ENCODE data around the gene FAM229B. TPM values are rescaled to one million over a fixed set of nuclear protein-coding genes. Genes with fewer than 3 reads are reported as not detected.

Gene FAM229B
- total and polyA plus RNA-seq, 9 of the 15 experiments (the other 6 are each of a cell fraction or from before 2014, with no cell fraction given) = 3.3 to 17.4 (median 5.8) TPM

DNA sequence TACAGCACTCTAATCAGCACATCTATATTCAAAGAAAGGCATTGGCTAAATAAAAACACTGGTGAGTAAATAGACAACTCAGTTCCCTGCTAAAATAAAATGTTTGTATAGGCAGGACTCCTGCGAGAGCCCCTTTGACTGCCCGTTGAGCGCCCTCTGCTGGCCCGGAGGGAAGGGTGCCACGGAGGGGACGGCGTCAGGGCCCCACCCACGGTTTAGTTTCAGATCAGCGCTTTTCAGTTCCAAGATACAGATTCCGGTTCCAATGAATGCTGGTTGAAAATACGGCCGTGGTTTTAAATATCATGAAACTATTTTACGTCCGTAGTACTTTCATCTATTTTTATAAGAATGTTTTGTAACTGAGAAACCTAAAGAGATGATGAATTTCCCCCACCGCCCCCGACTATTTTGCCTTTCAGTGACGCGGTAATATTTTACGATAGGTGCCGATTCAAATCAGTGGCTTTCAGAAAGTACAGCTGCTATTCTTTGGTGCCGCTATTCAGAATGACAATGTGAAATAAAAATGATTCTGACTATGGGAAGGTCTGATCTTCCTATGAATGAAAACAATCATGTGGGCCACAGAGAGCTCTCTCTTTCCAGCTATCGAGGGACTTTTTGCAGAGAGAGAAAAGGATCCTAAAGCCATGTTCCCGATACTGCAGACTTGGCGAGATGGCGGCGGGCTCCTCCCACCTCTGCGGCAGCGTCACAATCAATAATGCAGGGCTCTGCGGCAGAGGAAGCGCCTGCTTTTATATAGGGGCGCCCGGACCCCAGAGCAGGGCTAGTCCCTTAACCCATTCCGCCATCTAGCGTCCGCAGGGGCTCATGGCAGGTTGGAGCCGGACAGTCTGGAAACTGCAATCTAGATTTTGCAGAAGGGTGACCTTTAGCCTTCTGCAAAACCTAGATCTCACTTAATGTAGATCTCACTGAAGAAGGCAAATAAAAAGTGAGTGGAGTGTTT is 44.1 kb upstream of the FAM229B start (continued):
- TF ChIP-seq, protein P1, sequence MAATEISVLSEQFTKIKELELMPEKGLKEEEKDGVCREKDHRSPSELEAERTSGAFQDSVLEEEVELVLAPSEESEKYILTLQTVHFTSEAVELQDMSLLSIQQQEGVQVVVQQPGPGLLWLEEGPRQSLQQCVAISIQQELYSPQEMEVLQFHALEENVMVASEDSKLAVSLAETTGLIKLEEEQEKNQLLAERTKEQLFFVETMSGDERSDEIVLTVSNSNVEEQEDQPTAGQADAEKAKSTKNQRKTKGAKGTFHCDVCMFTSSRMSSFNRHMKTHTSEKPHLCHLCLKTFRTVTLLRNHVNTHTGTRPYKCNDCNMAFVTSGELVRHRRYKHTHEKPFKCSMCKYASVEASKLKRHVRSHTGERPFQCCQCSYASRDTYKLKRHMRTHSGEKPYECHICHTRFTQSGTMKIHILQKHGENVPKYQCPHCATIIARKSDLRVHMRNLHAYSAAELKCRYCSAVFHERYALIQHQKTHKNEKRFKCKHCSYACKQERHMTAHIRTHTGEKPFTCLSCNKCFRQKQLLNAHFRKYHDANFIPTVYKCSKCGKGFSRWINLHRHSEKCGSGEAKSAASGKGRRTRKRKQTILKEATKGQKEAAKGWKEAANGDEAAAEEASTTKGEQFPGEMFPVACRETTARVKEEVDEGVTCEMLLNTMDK (IDR thresholded peaks at IDR 0.05; ENCODE audit: borderline replicate concordance, insufficient read depth, low read depth, low read length, poor library complexity, severe bottlenecking) = peak; percentile 67

GRCh38 chr6:112044196-112044595 is 43.2 kb upstream of the FAM229B start:
- Histone ChIP-seq H3K79me2 (ENCODE audit: control insufficient read depth, insufficient read depth, low read length) (no peaks in the 10 kb centered on the region), H3K27ac (ENCODE audit: extremely low read depth, low read depth, low read length) (no peak overlapping the region), H3K27me3 (ENCODE audit: control insufficient read depth in 2 of 2, insufficient read depth in 2 of 2, low read length in 2 of 2) (peaks cover 0 to 10% of the 10 kb centered on the region in 2 experiments; a peak in 3 of 5 replicates), H4K20me1 (replicated peaks; ENCODE audit: control insufficient read depth, insufficient read depth, low read length) (no peaks in the 10 kb centered on the region), H3K4me3 (no peak overlapping the region), H3K9ac (ENCODE audit: insufficient read depth in 1 of 2, low read depth in 2 of 2, low read length in 2 of 2) (no peak overlapping the region), H3K9me3 (replicated peaks; ENCODE audit: control insufficient read depth, insufficient read depth, low read depth, low read length) (no peaks in the 10 kb centered on the region; the same call in 1 of the 2 replicates), H3K9me1 (ENCODE audit: control insufficient read depth, insufficient read depth, low read length) (no peaks in the 10 kb centered on the region), H3K36me3 (ENCODE audit: control insufficient read depth, insufficient read depth, low read length) (no peaks in the 10 kb centered on the region), H3K4me1 (replicated peaks in 1 of 2; ENCODE audit: control insufficient read depth in 2 of 2, insufficient read depth in 2 of 2, low read length in 2 of 2) (peaks cover 0 to 5% of the 10 kb centered on the region in 2 experiments; a peak in 1 of 5 replicates), H2AFZ (ENCODE audit: low read depth, low read length) (no peak overlapping the region), H3K4me2 (ENCODE audit: insufficient read depth, low read length) (no peak overlapping the region)
- no peak for ATAC-seq
- intact Hi-C loops (cut with micrococcal nuclease) = loop anchor here (5.0 kb wide), 2 partner anchors 47 to 172 kb away; partner anchors contain the start of gene FYN
- FAIRE-seq = no peak
- no peak for TF ChIP-seq ZNF134 (CRISPR knock-in tag; conservative IDR thresholded peaks at IDR 0.05)
- no peak for TF ChIP-seq ZNF695 (CRISPR knock-in tag; IDR thresholded peaks at IDR 0.05)
- TF ChIP-seq ZKSCAN3 (CRISPR knock-in tag; IDR thresholded peaks at IDR 0.05) = no peak
- TF ChIP-seq, protein P2, sequence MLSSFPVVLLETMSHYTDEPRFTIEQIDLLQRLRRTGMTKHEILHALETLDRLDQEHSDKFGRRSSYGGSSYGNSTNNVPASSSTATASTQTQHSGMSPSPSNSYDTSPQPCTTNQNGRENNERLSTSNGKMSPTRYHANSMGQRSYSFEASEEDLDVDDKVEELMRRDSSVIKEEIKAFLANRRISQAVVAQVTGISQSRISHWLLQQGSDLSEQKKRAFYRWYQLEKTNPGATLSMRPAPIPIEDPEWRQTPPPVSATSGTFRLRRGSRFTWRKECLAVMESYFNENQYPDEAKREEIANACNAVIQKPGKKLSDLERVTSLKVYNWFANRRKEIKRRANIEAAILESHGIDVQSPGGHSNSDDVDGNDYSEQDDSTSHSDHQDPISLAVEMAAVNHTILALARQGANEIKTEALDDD (IDR thresholded peaks at IDR 0.05) = no peak
- TF ChIP-seq NFIX (CRISPR knock-in tag; IDR thresholded peaks at IDR 0.05; ENCODE audit: low read depth) = no peak
- ChIA-PET POLR2A (no interaction called here), CTCF (ENCODE audit: low intra/inter-chr PET ratio) (interaction anchor here (3.0 kb wide), 1 partner anchor 334 kb away, joined by 24 read pairs; no protein-coding TSS in a partner anchor)
- 21% methylated on average over 8 of the region's 8 CpGs for WGBS (ENCODE audit: insufficient coverage, low coverage, missing lambda C conversion rate)
- in situ Hi-C loops (cut with MboI) = no loop called here
- BruUV-seq (replicated peaks) = no TSS peak
- no peak for DNase-seq (ENCODE audit: extremely low read depth in 1 of 4, low spot score in 3 of 4)
